Measurements from ENCODE around the gene EID2.

EID2 gene

DNA sequence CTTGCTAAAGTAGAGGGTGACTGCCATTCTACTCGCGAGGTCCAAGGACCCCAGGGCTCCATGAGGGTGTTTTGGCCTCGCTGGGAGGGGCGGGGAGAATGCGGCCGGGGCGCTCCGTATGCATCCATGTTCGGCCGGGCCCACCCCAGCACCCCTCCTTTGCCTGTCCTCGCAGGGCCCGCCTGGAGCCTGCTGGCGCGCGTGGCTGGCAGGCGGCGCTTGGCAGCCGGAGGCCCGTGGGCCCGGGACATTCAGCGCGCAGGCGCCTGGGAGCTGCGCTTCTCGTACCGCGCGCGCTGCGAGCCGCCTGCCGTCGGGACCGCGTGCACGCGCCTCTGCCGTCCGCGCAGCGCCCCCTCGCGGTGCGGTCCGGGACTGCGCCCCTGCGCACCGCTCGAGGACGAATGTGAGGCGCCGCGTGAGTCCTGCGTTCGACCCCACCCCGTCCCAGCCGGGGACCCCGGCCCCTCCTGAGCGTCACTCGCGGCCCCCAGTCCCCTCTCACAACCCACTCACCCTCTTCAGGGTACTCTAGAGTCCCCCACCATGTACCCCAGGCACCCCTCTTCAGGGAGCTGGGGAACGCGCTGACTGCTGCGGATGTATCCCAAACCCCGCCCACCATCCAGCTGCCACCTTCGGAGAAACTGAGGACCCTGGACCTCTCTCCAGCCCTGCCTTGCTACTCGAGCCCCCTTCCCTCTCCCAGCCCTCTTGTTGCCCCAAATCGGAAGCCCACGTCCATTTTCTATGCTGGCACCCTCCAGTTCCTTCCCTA, 37.1 kb downstream of the EID2 start:
- Mint-ChIP-seq H3K36me3 (ENCODE audit: low read depth) (peaks cover 7% of the 10 kb centered on the region), H3K4me3 (peak overlapping the region; percentile 54), H3K27me3 (ENCODE audit: low read depth) (peaks cover 76% of the 10 kb centered on the region), H3K27ac (peak overlapping the region; percentile 55), H3K4me1 (ENCODE audit: low read depth) (peaks cover 33% of the 10 kb centered on the region), H3K9me3 (no peaks in the 10 kb centered on the region)

DNA sequence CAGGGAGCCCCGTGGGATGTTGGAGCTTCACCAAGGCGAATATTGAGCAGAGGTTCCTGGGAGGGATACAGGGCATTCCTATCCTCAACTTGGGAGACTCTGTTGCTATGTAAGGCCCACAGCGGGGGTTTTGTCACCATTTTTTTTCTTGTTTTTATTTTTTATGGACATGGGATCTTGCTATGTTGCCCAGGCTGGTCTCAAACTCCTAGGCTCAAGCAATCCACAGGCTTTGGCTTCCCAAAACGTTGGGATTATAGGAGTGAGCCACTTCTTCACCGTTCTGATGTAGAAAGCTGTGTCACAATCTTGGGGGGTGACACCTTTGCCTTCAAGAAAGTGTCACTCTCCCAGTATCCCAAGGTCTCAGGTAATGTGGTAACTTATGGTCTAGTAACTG, 38.6 kb downstream of the EID2 start:
- no peak overlapping the region for H3K4me3 Mint-ChIP-seq
- no peaks in the 10 kb centered on the region for H3K9me3 Mint-ChIP-seq
- no peak overlapping the region for H3K27ac Mint-ChIP-seq
- H3K27me3 Mint-ChIP-seq (ENCODE audit: low read depth) = peaks cover 79% of the 10 kb centered on the region
- H3K4me1 Mint-ChIP-seq (ENCODE audit: low read depth) = peaks cover 24% of the 10 kb centered on the region
- H3K36me3 Mint-ChIP-seq (ENCODE audit: low read depth) = peaks cover 5% of the 10 kb centered on the region

- Mint-ChIP-seq H3K27me3 (ENCODE audit: low read depth) (peaks cover 78% of the 10 kb centered on the region), H3K9me3 (no peaks in the 10 kb centered on the region), H3K36me3 (ENCODE audit: low read depth) (peaks cover 5% of the 10 kb centered on the region), H3K4me1 (ENCODE audit: low read depth) (peaks cover 21% of the 10 kb centered on the region), H3K4me3 (no peak overlapping the region), H3K27ac (no peak overlapping the region)
These were observed 39.4 kb downstream of the EID2 start for GRCh38 chr19:39500543-39500942.

GRCh38 chr19:39499932-39500331, 40.0 kb downstream of the EID2 start:
- peaks cover 74% of the 10 kb centered on the region for H3K27me3 Mint-ChIP-seq (ENCODE audit: low read depth)
- peaks cover 20% of the 10 kb centered on the region for H3K4me1 Mint-ChIP-seq (ENCODE audit: low read depth)
- H3K36me3 Mint-ChIP-seq (ENCODE audit: low read depth) = peaks cover 5% of the 10 kb centered on the region
- no peak overlapping the region for H3K27ac Mint-ChIP-seq
- H3K9me3 Mint-ChIP-seq = no peaks in the 10 kb centered on the region
- peak overlapping the region; percentile 15 for H3K4me3 Mint-ChIP-seq

- peak within 1 kb of the TSS; percentile 25 for H3K4me3 Mint-ChIP-seq
- H3K4me1 Mint-ChIP-seq (ENCODE audit: low read depth) = peaks cover 20% of the 10 kb centered on the region
- peaks cover 67% of the 10 kb centered on the region for H3K27me3 Mint-ChIP-seq (ENCODE audit: low read depth)
- H3K36me3 Mint-ChIP-seq (ENCODE audit: low read depth) = peaks cover 5% of the 10 kb centered on the region
- H3K27ac Mint-ChIP-seq = no peak within 1 kb of the TSS
- H3K9me3 Mint-ChIP-seq = no peaks in the 10 kb centered on the region
These were observed 40.9 kb downstream of the EID2 start, which contains the start of gene DLL3 for GRCh38 chr19:39498798-39499642. TSS of gene DLL3 (plus strand) at chr19:39498947. CDS start at chr19:39498975, 28 bp downstream.

- H3K4me3 Mint-ChIP-seq = peak overlapping the region; percentile 25
- peaks cover 15% of the 10 kb centered on the region for H3K4me1 Mint-ChIP-seq (ENCODE audit: low read depth)
- peaks cover 58% of the 10 kb centered on the region for H3K27me3 Mint-ChIP-seq (ENCODE audit: low read depth)
- H3K27ac Mint-ChIP-seq = no peak overlapping the region
- H3K36me3 Mint-ChIP-seq (ENCODE audit: low read depth) = peaks cover 5% of the 10 kb centered on the region
- no peaks in the 10 kb centered on the region for H3K9me3 Mint-ChIP-seq
These were observed 41.8 kb downstream of the EID2 start for GRCh38 chr19:39497996-39498797.

- H3K27ac Mint-ChIP-seq = no peak overlapping the region
- no peaks in the 10 kb centered on the region for H3K9me3 Mint-ChIP-seq
- H3K27me3 Mint-ChIP-seq (ENCODE audit: low read depth) = peaks cover 56% of the 10 kb centered on the region
- H3K4me3 Mint-ChIP-seq = no peak overlapping the region
- peaks cover 6% of the 10 kb centered on the region for H3K36me3 Mint-ChIP-seq (ENCODE audit: low read depth)
- peaks cover 13% of the 10 kb centered on the region for H3K4me1 Mint-ChIP-seq (ENCODE audit: low read depth)
These were observed 42.3 kb downstream of the EID2 start for GRCh38 chr19:39497701-39497995.

- Mint-ChIP-seq H3K27ac (no peak overlapping the region), H3K4me3 (no peak overlapping the region), H3K9me3 (no peaks in the 10 kb centered on the region)
These were observed 43.9 kb downstream of the EID2 start for GRCh38 chr19:39496063-39496462.

GRCh38 chr19:39494661-39495060, 45.3 kb downstream of the EID2 start:
- Mint-ChIP-seq H3K36me3 (ENCODE audit: low read depth) (peaks cover 11% of the 10 kb centered on the region), H3K4me1 (ENCODE audit: low read depth) (peaks cover 10% of the 10 kb centered on the region), H3K9me3 (no peaks in the 10 kb centered on the region), H3K4me3 (no peak overlapping the region), H3K27me3 (ENCODE audit: low read depth) (peaks cover 36% of the 10 kb centered on the region), H3K27ac (no peak overlapping the region)

More at GRCh38 chr19:39496063-39496462, 43.9 kb downstream of the EID2 start:
- Mint-ChIP-seq H3K27me3 (ENCODE audit: low read depth) (peaks cover 49% of the 10 kb centered on the region), H3K36me3 (ENCODE audit: low read depth) (peaks cover 6% of the 10 kb centered on the region), H3K4me1 (ENCODE audit: low read depth) (peaks cover 13% of the 10 kb centered on the region)

DNA sequence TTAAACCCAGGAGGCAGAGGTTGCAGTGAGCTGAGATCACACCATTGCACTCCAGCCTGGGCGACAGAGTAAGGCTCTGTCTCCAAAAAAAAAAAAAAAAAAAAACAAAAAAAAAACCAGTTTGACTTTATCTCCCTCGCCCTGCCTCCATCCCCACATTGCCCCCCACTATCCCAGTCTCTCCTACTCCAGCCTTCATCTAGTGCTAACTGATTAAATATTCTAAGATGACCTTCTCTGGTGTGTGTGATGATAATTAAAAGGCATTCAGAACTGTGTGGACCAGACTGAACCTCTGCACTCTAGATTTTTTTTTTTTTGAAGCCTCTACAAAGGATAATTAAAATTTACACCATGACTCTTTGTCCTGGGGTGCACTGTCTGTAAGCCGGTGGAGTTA, 47.2 kb downstream of the EID2 start:
- peaks cover 20% of the 10 kb centered on the region for H3K27me3 Mint-ChIP-seq (ENCODE audit: low read depth)
- no peaks in the 10 kb centered on the region for H3K4me1 Mint-ChIP-seq (ENCODE audit: low read depth)
- H3K9me3 Mint-ChIP-seq = no peaks in the 10 kb centered on the region
- no peak overlapping the region for H3K4me3 Mint-ChIP-seq
- H3K27ac Mint-ChIP-seq = no peak overlapping the region
- peaks cover 14% of the 10 kb centered on the region for H3K36me3 Mint-ChIP-seq (ENCODE audit: low read depth)

- H3K27ac Mint-ChIP-seq = no peak overlapping the region
- H3K27me3 Mint-ChIP-seq (ENCODE audit: low read depth) = peaks cover 14% of the 10 kb centered on the region
- H3K9me3 Mint-ChIP-seq = no peaks in the 10 kb centered on the region
- H3K4me3 Mint-ChIP-seq = no peak overlapping the region
- H3K36me3 Mint-ChIP-seq (ENCODE audit: low read depth) = peaks cover 14% of the 10 kb centered on the region
- H3K4me1 Mint-ChIP-seq (ENCODE audit: low read depth) = no peaks in the 10 kb centered on the region
These were observed 47.7 kb downstream of the EID2 start for GRCh38 chr19:39492225-39492624.

- H3K27ac Mint-ChIP-seq = no peak overlapping the region
- no peaks in the 10 kb centered on the region for H3K9me3 Mint-ChIP-seq
- peaks cover 22% of the 10 kb centered on the region for H3K36me3 Mint-ChIP-seq (ENCODE audit: low read depth)
- H3K4me3 Mint-ChIP-seq = no peak overlapping the region
- H3K4me1 Mint-ChIP-seq (ENCODE audit: low read depth) = peaks cover 3% of the 10 kb centered on the region
- H3K27me3 Mint-ChIP-seq (ENCODE audit: low read depth) = no peaks in the 10 kb centered on the region
These were observed 50.2 kb downstream of the EID2 start for GRCh38 chr19:39489756-39490155.
